GM21528 (cell line): Measurements from ENCODE around the gene PICALM.
"Not testable (repeated sequence)": the region's sequence is repeated elsewhere in the genome, so short reads cannot be mapped to it uniquely, and the experiment has no call there.

ENCODE experiments used
- ATAC-seq: cut with Tn5 transposase; IDR thresholded peaks from one replicate; pipeline ENCODE4 v1.9.1; 2021; ENCODE audit warnings: mild to moderate bottlenecking, moderate library complexity; ENCODE audit not compliant: unreplicated experiment, low FRiP score

PICALM gene

GRCh38 chr11:85947431-85948272 is 121.2 kb downstream of the PICALM start:
- no peak for ATAC-seq

GRCh38 chr11:85946221-85946620 is 122.7 kb downstream of the PICALM start:
- no peak for ATAC-seq

- no peak for ATAC-seq
Measured at GRCh38 chr11:85945788-85946187, 123.1 kb downstream of the PICALM start.

- ATAC-seq: no peak
Measured at GRCh38 chr11:85945296-85945695, 123.6 kb downstream of the PICALM start.

- ATAC-seq: no peak
Measured at GRCh38 chr11:85941380-85941973, 127.4 kb downstream of the PICALM start.

- no peak for ATAC-seq
Measured at GRCh38 chr11:85939099-85940015, 129.5 kb downstream of the PICALM start.

GRCh38 chr11:85937835-85938234 is 131.0 kb downstream of the PICALM start:
- ATAC-seq: no peak

- ATAC-seq: no peak
Measured at GRCh38 chr11:85935751-85936150, 133.1 kb downstream of the PICALM start.

GRCh38 chr11:85934596-85935169 is 134.2 kb downstream of the PICALM start:
- no peak for ATAC-seq

- ATAC-seq: no peak
Measured at GRCh38 chr11:85930879-85931366, 138.0 kb downstream of the PICALM start.

- not testable (repeated sequence) for ATAC-seq
Measured at GRCh38 chr11:85926653-85927214, 142.2 kb downstream of the PICALM start.

- ATAC-seq: no peak
Measured at GRCh38 chr11:85923455-85923854, 145.4 kb downstream of the PICALM start.

GRCh38 chr11:85922367-85922766 is 146.5 kb downstream of the PICALM start:
- ATAC-seq: no peak

GRCh38 chr11:85918910-85919794 is 149.7 kb downstream of the PICALM start:
- ATAC-seq: no peak

- no peak for ATAC-seq
Measured at GRCh38 chr11:85914425-85914824, 154.5 kb downstream of the PICALM start.

- ATAC-seq: no peak
Measured at GRCh38 chr11:85913513-85913912, 155.4 kb downstream of the PICALM start.

- no peak for ATAC-seq
Measured at GRCh38 chr11:85912414-85912813, 156.5 kb downstream of the PICALM start.
